IMR-90 (cell line): Measurements from ENCODE around the gene GLIS1. TPM values are rescaled to one million over a fixed set of nuclear protein-coding genes. Genes with fewer than 3 reads are reported as not detected.

ENCODE experiments used
- ATAC-seq: fragments of 200-7000 bp; cut with Tn5 transposase; 2 replicates; pipeline ENCODE4 v1.9.1; 2020; ENCODE audit warnings: low read depth, mild to moderate bottlenecking, moderate library complexity
- BruUV-seq: library from RNA; stranded (reverse); fragments of 400-500 nt; replicated peaks from 2 replicates; lab custom pipeline; 2021; lab: Mats Ljungman, UMichigan
- CTCF ChIA-PET: fragments of 300-600 bp; formaldehyde crosslinking; extraction: SDS; loops from one replicate; lab custom pipeline; 2021; ENCODE audit warnings: antibody characterized with exemption; lab: Yijun Ruan, JAX
- POLR2A ChIA-PET: fragments of 300-600 bp; sonication (Branson Sonifier 250); formaldehyde crosslinking; loops from one replicate; lab custom pipeline; 2022; ENCODE audit warnings: antibody characterized with exemption; ENCODE audit not compliant: unreplicated experiment; lab: Charles Lee
- DNase-seq: peaks from one replicate; pipeline ENCODE4 v3.0.0; 2013
- H2AFZ ChIP-seq: replicated peaks from 2 replicates; pipeline ENCODE3; 2013; ENCODE audit warnings: low read length, mild to moderate bottlenecking; ENCODE audit not compliant: poor library complexity
- H2AK5ac ChIP-seq: 2 replicates; pipeline ENCODE4 v1.6.1; 2013; ENCODE audit warnings: low read depth, low read length, inconsistent platforms
- H2AK9ac ChIP-seq: replicated peaks from 2 replicates; pipeline ENCODE3; 2013; ENCODE audit warnings: mild to moderate bottlenecking, low read depth, low read length, moderate library complexity; ENCODE audit not compliant: poor library complexity
- H2BK120ac ChIP-seq: 2 replicates; pipeline ENCODE4 v1.6.1; 2013; ENCODE audit warnings: low read depth, low read length, inconsistent platforms
- H2BK15ac ChIP-seq: 3 replicates; pipeline ENCODE4 v1.6.1; 2013; ENCODE audit warnings: low read depth, low read length, inconsistent platforms
- H2BK20ac ChIP-seq: 2 replicates; pipeline ENCODE4 v1.6.1; 2013; ENCODE audit warnings: low read depth, mild to moderate bottlenecking, inconsistent platforms, low read length, moderate library complexity
- H2BK5ac ChIP-seq: 2 replicates; pipeline ENCODE4 v1.6.1; 2013; ENCODE audit warnings: mild to moderate bottlenecking, low read depth, low read length, inconsistent platforms; ENCODE audit not compliant: poor library complexity, severe bottlenecking
- H3K14ac ChIP-seq: replicated peaks from 2 replicates; pipeline ENCODE4 v1.6.1; 2013; ENCODE audit warnings: low read depth, low read length, inconsistent platforms
- H3K18ac ChIP-seq: 2 replicates; pipeline ENCODE4 v1.6.1; 2013; ENCODE audit warnings: low read depth, low read length, control low read depth
- H3K23ac ChIP-seq: 2 replicates; pipeline ENCODE4 v1.6.1; 2013; ENCODE audit warnings: low read depth, low read length, inconsistent platforms
- H3K27ac ChIP-seq: 2 replicates; pipeline ENCODE4 v1.5.1; 2013; ENCODE audit warnings: mild to moderate bottlenecking, control low read depth, low read length; ENCODE audit not compliant: insufficient read depth
- H3K27me3 ChIP-seq: 2 replicates; pipeline ENCODE4 v1.6.1; 2013; ENCODE audit warnings: low read length; ENCODE audit not compliant: control insufficient read depth, insufficient read depth
- H3K36me3 ChIP-seq: 2 replicates; pipeline ENCODE4 v1.6.1; 2013; ENCODE audit warnings: low read length, mixed read lengths; ENCODE audit not compliant: control insufficient read depth, insufficient read depth
- H3K4ac ChIP-seq: 2 replicates; pipeline ENCODE4 v1.6.1; 2013; ENCODE audit warnings: low read depth, low read length, inconsistent platforms
- H3K4me1 ChIP-seq: 2 replicates; pipeline ENCODE4 v1.6.1; 2013; ENCODE audit warnings: low read length, mixed read lengths; ENCODE audit not compliant: control insufficient read depth, insufficient read depth
- H3K4me2 ChIP-seq: 2 replicates; pipeline ENCODE4 v1.6.1; 2013; ENCODE audit warnings: low read depth, mild to moderate bottlenecking, control low read depth, low read length, moderate library complexity
- H3K4me3 ChIP-seq: 2 replicates; pipeline ENCODE4 v1.5.1; 2013; ENCODE audit warnings: low read depth, mild to moderate bottlenecking, control low read depth, low read length, moderate library complexity; ENCODE audit not compliant: insufficient read depth
- H3K56ac ChIP-seq: 2 replicates; pipeline ENCODE4 v1.6.1; 2013; ENCODE audit warnings: low read length, inconsistent platforms; ENCODE audit not compliant: insufficient read depth; ENCODE audit errors: extremely low read depth
- H3K79me1 ChIP-seq, 2 experiments: 2 replicates each; pipeline ENCODE4 v1.6.1; 2013; ENCODE audit warnings: low read length in 2 of 2, inconsistent platforms in 1 of 2, low read depth in 1 of 2
- H3K9ac ChIP-seq: 2 replicates; pipeline ENCODE4 v1.6.1; 2013; ENCODE audit warnings: low read depth, low read length, control low read depth
- H3K9me1 ChIP-seq: 2 replicates; pipeline ENCODE4 v1.6.1; 2013; ENCODE audit warnings: low read length, inconsistent platforms; ENCODE audit not compliant: insufficient read depth
- H3K9me3 ChIP-seq: 2 replicates; pipeline ENCODE4 v1.6.1; 2013; ENCODE audit warnings: low read length; ENCODE audit not compliant: control insufficient read depth, insufficient read depth
- H4K20me1 ChIP-seq: 2 replicates; pipeline ENCODE4 v1.6.1; 2013; ENCODE audit warnings: low read length, inconsistent platforms; ENCODE audit not compliant: insufficient read depth
- H4K5ac ChIP-seq: 2 replicates; pipeline ENCODE4 v1.6.1; 2013; ENCODE audit warnings: mild to moderate bottlenecking, low read depth, low read length, control low read depth
- H4K8ac ChIP-seq, 2 experiments: 2 replicates each; pipeline ENCODE4 v1.6.1; 2013; ENCODE audit warnings: low read depth in 2 of 2, low read length in 2 of 2, control low read depth in 1 of 2, inconsistent platforms in 1 of 2
- H4K91ac ChIP-seq: 2 replicates; pipeline ENCODE4 v1.6.1; 2013; ENCODE audit warnings: low read depth, low read length, inconsistent platforms; ENCODE audit not compliant: insufficient read depth
- CEBPB ChIP-seq: IDR thresholded peaks from 2 replicates; pipeline ENCODE4 v1.6.1; 2012; ENCODE audit warnings: low read depth, low read length, improper control_type of control experiment
- CHD1 ChIP-seq: IDR thresholded peaks from 2 replicates; pipeline ENCODE4 v1.6.1; 2012; ENCODE audit warnings: low read depth, low read length, improper control_type of control experiment
- RCOR1 ChIP-seq: IDR thresholded peaks from 2 replicates; pipeline ENCODE4 v1.6.1; 2012; ENCODE audit warnings: mild to moderate bottlenecking, low read length, improper control_type of control experiment; ENCODE audit not compliant: insufficient replicate concordance
- RFX5 ChIP-seq: IDR thresholded peaks from 2 replicates; pipeline ENCODE4 v1.8.0; 2012; ENCODE audit warnings: low read depth, mild to moderate bottlenecking, low read length, moderate library complexity
- USF2 ChIP-seq: fragments of 150-350 bp; IDR thresholded peaks from 2 replicates; pipeline ENCODE4 v1.6.1; 2017; ENCODE audit warnings: mild to moderate bottlenecking, antibody characterized with exemption, low read length, low read depth
- WGBS, 2 experiments: methylation state at CpG; one replicate each; pipeline versions ENCODE4 v1.1.5 to v1.1.7; 2013; ENCODE audit warnings: missing lambda C conversion rate in 2 of 2; ENCODE audit not compliant: insufficient read length in 1 of 2; ENCODE audit errors: extremely low coverage in 2 of 2; 5-methylcytosine and 5-hydroxymethylcytosine counted together
- dilution Hi-C: fragments of 300-500 bp; cut with HindIII; formaldehyde crosslinking; loops from one replicate; pipeline ENCODE4 v1.14.3; 2018; ENCODE audit warnings: low sequenced_read_pairs; ENCODE audit not compliant: unreplicated experiment
- in situ Hi-C: fragments of 300-500 bp; cut with MboI; formaldehyde crosslinking; loops from 3 replicates; pipeline ENCODE4 v1.14.3; 2019; ENCODE audit warnings: low sequenced_read_pairs, inconsistent platforms, mixed read lengths
- intact Hi-C: fragments of 100-400 bp; cut with micrococcal nuclease; formaldehyde crosslinking; loops from 2 replicates; pipeline ENCODE4 v1.10.0; 2022
- polyA plus RNA-seq, 3 experiments: library from polyadenylated mRNA; depleted of rRNA; stranded (reverse); fragments of >200 nt; gene quantifications; 2 replicates each; pipeline ENCODE4 v1.2.3, GENCODE V29; 2012; ENCODE audit warnings: low replicate concordance in 1 of 3
- total RNA-seq: library from RNA; depleted of rRNA; stranded (reverse); fragments of >200 nt; gene quantifications from 2 replicates; pipeline ENCODE4 v1.2.3, GENCODE V29; 2012
- TF ChIP-seq, protein P1 (sequence below): conservative IDR thresholded peaks from 2 replicates; pipeline ENCODE4 v1.5.1; 2012; ENCODE audit warnings: mild to moderate bottlenecking, low read depth, low read length, improper control_type of control experiment

Gene GLIS1
- total and polyA plus RNA-seq, 2 of the 4 experiments (the other 2 are of a cell fraction), result 0.18 to 2.3 TPM

DNA sequence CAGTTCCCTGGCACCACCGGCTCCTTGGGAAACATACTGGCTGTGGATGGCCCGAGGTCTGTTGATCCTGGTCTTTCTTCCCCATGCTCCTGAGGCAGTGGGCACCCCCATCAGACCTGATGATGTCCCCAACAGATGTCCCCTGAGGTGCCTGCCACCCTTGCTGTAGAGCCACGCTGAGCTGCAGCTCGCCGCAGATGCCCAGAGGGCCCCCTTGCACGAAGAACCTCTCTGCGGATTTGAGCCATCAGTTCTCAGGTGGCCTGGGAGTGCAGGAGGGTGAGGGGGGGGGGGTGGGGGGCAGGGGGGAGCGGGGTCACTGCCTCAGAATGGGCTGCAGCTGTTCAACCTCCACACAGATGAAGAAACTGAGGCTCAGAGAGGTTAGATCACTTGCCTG is 60.9 kb downstream of the GLIS1 start:
- no peak overlapping the region for H3K4ac ChIP-seq
- no peak overlapping the region for H3K27ac ChIP-seq
- no peak for TF ChIP-seq CEBPB
- TF ChIP-seq USF2, result no peak
- TF ChIP-seq, protein P1, sequence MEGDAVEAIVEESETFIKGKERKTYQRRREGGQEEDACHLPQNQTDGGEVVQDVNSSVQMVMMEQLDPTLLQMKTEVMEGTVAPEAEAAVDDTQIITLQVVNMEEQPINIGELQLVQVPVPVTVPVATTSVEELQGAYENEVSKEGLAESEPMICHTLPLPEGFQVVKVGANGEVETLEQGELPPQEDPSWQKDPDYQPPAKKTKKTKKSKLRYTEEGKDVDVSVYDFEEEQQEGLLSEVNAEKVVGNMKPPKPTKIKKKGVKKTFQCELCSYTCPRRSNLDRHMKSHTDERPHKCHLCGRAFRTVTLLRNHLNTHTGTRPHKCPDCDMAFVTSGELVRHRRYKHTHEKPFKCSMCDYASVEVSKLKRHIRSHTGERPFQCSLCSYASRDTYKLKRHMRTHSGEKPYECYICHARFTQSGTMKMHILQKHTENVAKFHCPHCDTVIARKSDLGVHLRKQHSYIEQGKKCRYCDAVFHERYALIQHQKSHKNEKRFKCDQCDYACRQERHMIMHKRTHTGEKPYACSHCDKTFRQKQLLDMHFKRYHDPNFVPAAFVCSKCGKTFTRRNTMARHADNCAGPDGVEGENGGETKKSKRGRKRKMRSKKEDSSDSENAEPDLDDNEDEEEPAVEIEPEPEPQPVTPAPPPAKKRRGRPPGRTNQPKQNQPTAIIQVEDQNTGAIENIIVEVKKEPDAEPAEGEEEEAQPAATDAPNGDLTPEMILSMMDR, result no peak
- TF ChIP-seq CHD1, result no peak
- no peak for TF ChIP-seq RCOR1
- TF ChIP-seq RFX5, result no peak
- no peak overlapping the region for H4K8ac ChIP-seq
- H3K9me3 ChIP-seq, result no peaks in the 10 kb centered on the region
- peaks cover 9% of the 10 kb centered on the region; the same call in 1 of the 2 replicates for H3K4me1 ChIP-seq
- dilution Hi-C loops, result no loop called here
- no peak overlapping the region for H3K4me2 ChIP-seq
- H4K20me1 ChIP-seq, result peaks cover 19% of the 10 kb centered on the region
- peaks cover 3% of the 10 kb centered on the region; the same call in 1 of the 2 replicates for H3K36me3 ChIP-seq
- H3K9ac ChIP-seq, result no peak overlapping the region
- H3K23ac ChIP-seq, result no peak overlapping the region
- H3K4me3 ChIP-seq, result no peak overlapping the region
- no peak overlapping the region for H2AK9ac ChIP-seq
- H2AK5ac ChIP-seq, result no peak overlapping the region
- H3K27me3 ChIP-seq, result no peaks in the 10 kb centered on the region
- H2BK20ac ChIP-seq, result no peak overlapping the region
- H2AFZ ChIP-seq, result no peak overlapping the region
- no peak overlapping the region for H4K91ac ChIP-seq
- no peak overlapping the region for H2BK15ac ChIP-seq
- ATAC-seq (no peak), DNase-seq (no peak)
- H2BK5ac ChIP-seq, result no peak overlapping the region
- H4K5ac ChIP-seq, result no peak overlapping the region
- H3K56ac ChIP-seq, result no peak overlapping the region
- no peaks in the 10 kb centered on the region; a peak in 1 of 4 replicates for H3K79me1 ChIP-seq
- H3K9me1 ChIP-seq, result no peaks in the 10 kb centered on the region; the same call in 1 of the 2 replicates
- H2BK120ac ChIP-seq, result no peak overlapping the region
- in situ Hi-C loops, result no loop called here
- no TSS peak for BruUV-seq
- POLR2A ChIA-PET, result no interaction called here
- CTCF ChIA-PET, result no interaction called here
- H3K18ac ChIP-seq, result no peak overlapping the region
- H3K14ac ChIP-seq, result no peak overlapping the region
- intact Hi-C loops, result no loop called here
- WGBS, 2 experiments, result 75% methylated on average over 2 of the region's 8 CpGs; no CpG with 5 or more reads in 1 of the 2 experiments
